HEK293 (cell line): Measurements from ENCODE around the gene PARD3B.

ENCODE experiments used
- CTCF ChIA-PET: fragments of 350-600 bp; formaldehyde crosslinking; extraction: SDS; loops from one replicate; lab custom pipeline; 2021; ENCODE audit warnings: antibody characterized with exemption; lab: Yijun Ruan, JAX
- POLR2A ChIA-PET: fragments of 300-600 bp; formaldehyde crosslinking; extraction: SDS; loops from one replicate; lab custom pipeline; 2020; ENCODE audit warnings: antibody characterized with exemption, inconsistent platforms; lab: Yijun Ruan, JAX
- H3K27ac ChIP-seq: fragments of 200-500 bp; sonication (Bioruptor generic); 2 replicates; pipeline ENCODE4 v1.5.1; 2014; ENCODE audit warnings: low read depth, low read length, control low read depth, inconsistent platforms; ENCODE audit errors: extremely low read depth
- H3K36me3 ChIP-seq, 2 experiments: fragments of 200-500 bp in 1 of 2; sonication (Bioruptor generic) in 1 of 2; 1 replicate in 1 of 2; 2 replicates in 1 of 2; pipeline ENCODE4 v1.5.1; 2014 to 2017; ENCODE audit warnings: inconsistent platforms in 2 of 2, low read length in 2 of 2; ENCODE audit not compliant: control insufficient read depth in 2 of 2, insufficient read depth in 1 of 2
- H3K4me1 ChIP-seq: fragments of 200-500 bp; sonication (Bioruptor generic); 2 replicates; pipeline ENCODE4 v1.5.1; 2014; ENCODE audit warnings: mild to moderate bottlenecking, low read length, inconsistent platforms; ENCODE audit not compliant: control insufficient read depth, insufficient read depth
- H3K4me3 ChIP-seq: 2 replicates; pipeline ENCODE4 v1.5.1; 2011; ENCODE audit warnings: low read depth, mild to moderate bottlenecking, control low read depth, low read length, moderate library complexity
- H3K9me3 ChIP-seq: fragments of 200-500 bp; sonication (Bioruptor generic); 2 replicates; pipeline ENCODE4 v1.5.1; 2014; ENCODE audit warnings: low read depth, low read length, inconsistent platforms; ENCODE audit not compliant: control insufficient read depth, insufficient read depth
- ELK4 ChIP-seq: IDR thresholded peaks from 2 replicates; pipeline ENCODE4 v1.6.1; 2011; ENCODE audit warnings: mild to moderate bottlenecking, low read depth, low read length, borderline replicate concordance
- GLI2 ChIP-seq: fragments of 450-650 bp; formaldehyde crosslinking; IDR thresholded peaks from 2 replicates; pipeline ENCODE4; 2017; ENCODE audit warnings: missing biosample characterization, missing genetic modification characterization, low read depth, borderline replicate concordance
- KLF17 ChIP-seq: fragments of 450-650 bp; formaldehyde crosslinking; IDR thresholded peaks from 2 replicates; pipeline ENCODE4 v1.5.1; 2016; ENCODE audit warnings: missing biosample characterization, missing genetic modification characterization
- SP7 ChIP-seq: fragments of 450-650 bp; formaldehyde crosslinking; IDR thresholded peaks from 2 replicates; pipeline ENCODE4 v1.5.1; 2016; ENCODE audit warnings: missing biosample characterization, missing genetic modification characterization
- ZFHX2 ChIP-seq: fragments of 450-650 bp; formaldehyde crosslinking; conservative IDR thresholded peaks from 2 replicates; pipeline ENCODE4 v1.5.1; 2016; ENCODE audit warnings: missing biosample characterization, missing genetic modification characterization
- ZNF184 ChIP-seq: fragments of 450-650 bp; IDR thresholded peaks from 2 replicates; pipeline ENCODE4 v1.5.1; 2018; ENCODE audit warnings: missing biosample characterization, mild to moderate bottlenecking, missing genetic modification characterization
- ZNF202 ChIP-seq: fragments of 450-650 bp; formaldehyde crosslinking; IDR thresholded peaks from 2 replicates; pipeline ENCODE4 v1.5.1; 2016; ENCODE audit warnings: missing biosample characterization, missing genetic modification characterization, borderline replicate concordance
- ZNF211 ChIP-seq: fragments of 450-650 bp; formaldehyde crosslinking; IDR thresholded peaks from 2 replicates; pipeline ENCODE4 v1.5.1; 2016; ENCODE audit warnings: low read depth, missing biosample characterization, missing genetic modification characterization
- ZNF280D ChIP-seq: fragments of 450-650 bp; formaldehyde crosslinking; IDR thresholded peaks from 2 replicates; pipeline ENCODE4 v1.5.1; 2016; ENCODE audit warnings: missing biosample characterization, missing genetic modification characterization
- ZNF449 ChIP-seq: fragments of 450-650 bp; formaldehyde crosslinking; IDR thresholded peaks from 2 replicates; pipeline ENCODE4 v1.5.1; 2017; ENCODE audit warnings: missing biosample characterization, mild to moderate bottlenecking, missing genetic modification characterization, moderate library complexity
- ZNF48 ChIP-seq: fragments of 450-650 bp; formaldehyde crosslinking; IDR thresholded peaks from 2 replicates; pipeline ENCODE4 v1.5.1; 2016; ENCODE audit warnings: missing biosample characterization, missing genetic modification characterization
- ZNF560 ChIP-seq: fragments of 450-650 bp; formaldehyde crosslinking; IDR thresholded peaks from 2 replicates; pipeline ENCODE4 v1.5.1; 2017; ENCODE audit warnings: missing biosample characterization, missing genetic modification characterization, borderline replicate concordance
- ZNF571 ChIP-seq: fragments of 450-650 bp; formaldehyde crosslinking; IDR thresholded peaks from 2 replicates; pipeline ENCODE4 v1.5.0; 2017; ENCODE audit warnings: missing biosample characterization, missing genetic modification characterization
- ZNF624 ChIP-seq: fragments of 450-650 bp; formaldehyde crosslinking; IDR thresholded peaks from 2 replicates; pipeline ENCODE4 v1.5.1; 2017; ENCODE audit warnings: missing biosample characterization, missing genetic modification characterization
- ZNF639 ChIP-seq: fragments of 450-650 bp; formaldehyde crosslinking; IDR thresholded peaks from 2 replicates; pipeline ENCODE4 v1.5.1; 2016; ENCODE audit warnings: missing biosample characterization, missing genetic modification characterization
- ZNF664 ChIP-seq: fragments of 450-650 bp; formaldehyde crosslinking; IDR thresholded peaks from 2 replicates; pipeline ENCODE4 v1.5.1; 2016; ENCODE audit warnings: missing biosample characterization, missing genetic modification characterization
- ZNF692 ChIP-seq: fragments of 450-650 bp; formaldehyde crosslinking; IDR thresholded peaks from 2 replicates; pipeline ENCODE4 v1.5.1; 2016; ENCODE audit warnings: missing biosample characterization, missing genetic modification characterization
- ZNF777 ChIP-seq: fragments of 450-650 bp; formaldehyde crosslinking; IDR thresholded peaks from 2 replicates; pipeline ENCODE4 v1.5.1; 2017; ENCODE audit warnings: missing biosample characterization, missing genetic modification characterization, borderline replicate concordance
- ZSCAN5A ChIP-seq: fragments of 450-650 bp; formaldehyde crosslinking; IDR thresholded peaks from 2 replicates; pipeline ENCODE4 v1.5.1; 2016; ENCODE audit warnings: missing biosample characterization, missing genetic modification characterization

PARD3B gene

GRCh38 chr2:205012961-205013360, 467.7 kb downstream of the PARD3B start (continued):
- TF ChIP-seq ZSCAN5A: no peak

GRCh38 chr2:205013586-205013985, 468.3 kb downstream of the PARD3B start:
- POLR2A ChIA-PET: no interaction called here
- H3K36me3 ChIP-seq: no peaks in the 10 kb centered on the region
- no peak for TF ChIP-seq KLF17 (tag by site-specific recombination)
- no peak for TF ChIP-seq ZNF664 (tag by site-specific recombination)
- no peak for TF ChIP-seq ELK4
- TF ChIP-seq ZNF560 (tag by site-specific recombination): no peak
- no peak for TF ChIP-seq ZNF48 (tag by site-specific recombination)
- TF ChIP-seq ZNF624 (tag by site-specific recombination): no peak
- TF ChIP-seq ZNF449: no peak
- TF ChIP-seq ZNF639 (tag by site-specific recombination): no peak
- TF ChIP-seq, all 188 proteins: peak for 0
- CTCF ChIA-PET: no interaction called here
- Histone ChIP-seq H3K27ac (no peak overlapping the region), H3K9me3 (no peaks in the 10 kb centered on the region), H3K4me1 (no peaks in the 10 kb centered on the region), H3K4me3 (no peak overlapping the region)

- Histone ChIP-seq H3K36me3 (no peaks in the 10 kb centered on the region), H3K4me1 (no peaks in the 10 kb centered on the region), H3K9me3 (no peaks in the 10 kb centered on the region), H3K4me3 (no peak overlapping the region), H3K27ac (no peak overlapping the region)
- ChIA-PET POLR2A (no interaction called here), CTCF (no interaction called here)
- TF ChIP-seq ZFHX2 (tag by site-specific recombination): no peak
- TF ChIP-seq ZNF184: no peak
- no peak for TF ChIP-seq ZNF777 (tag by site-specific recombination)
- no peak for TF ChIP-seq ZNF280D (tag by site-specific recombination)
- no peak for TF ChIP-seq ZNF571 (tag by site-specific recombination)
- TF ChIP-seq ELK4: no peak
- TF ChIP-seq ZNF202: no peak
- no peak for TF ChIP-seq ZNF211 (tag by site-specific recombination)
- TF ChIP-seq GLI2 (tag by site-specific recombination): no peak
- TF ChIP-seq SP7: no peak
- TF ChIP-seq ZNF692: no peak
Observed at GRCh38 chr2:205014201-205014600, 468.9 kb downstream of the PARD3B start.
